ENCODE measurements around the gene CD300A. TPM values are rescaled to one million over a fixed set of nuclear protein-coding genes. Genes with fewer than 3 reads are reported as not detected.

CD300A gene
- total and polyA plus RNA-seq, 2 donors (not counting 3 experiments of a cell fraction or from before 2014, with no cell fraction given): not detected

- CTCF ChIA-PET: no interaction called here
- no peaks in the 10 kb centered on the region for H4K20me1 ChIP-seq (replicated peaks; ENCODE audit: control insufficient read depth, extremely low read depth, insufficient read depth, low read length)
- no peaks in the 10 kb centered on the region for H3K79me2 ChIP-seq (ENCODE audit: control insufficient read depth, insufficient read depth, low read length)
- H3K4me1 ChIP-seq (ENCODE audit: control insufficient read depth, extremely low read depth, insufficient read depth, low read length): no peaks in the 10 kb centered on the region
- H3K27me3 ChIP-seq (ENCODE audit: control insufficient read depth in 2 of 2, insufficient read depth in 2 of 2, low read length in 2 of 2): no peaks in the 10 kb centered on the region
- H3K36me3 ChIP-seq (ENCODE audit: control insufficient read depth in 2 of 2, extremely low read depth in 1 of 2, insufficient read depth in 2 of 2, low read length in 2 of 2): no peaks in the 10 kb centered on the region
- H3K27ac ChIP-seq (ENCODE audit: insufficient read depth, low read depth, low read length): no peak overlapping the region
- dilution Hi-C loops (cut with MboI; ENCODE audit: extremely low pct_ligation_motif_present, low sequenced_read_pairs): no loop called here
- no peaks in the 10 kb centered on the region for H3K9me1 ChIP-seq (replicated peaks; ENCODE audit: control insufficient read depth, extremely low read depth, insufficient read depth, low read length)
- intact Hi-C loops (cut with micrococcal nuclease): no loop called here
- no peak for TF ChIP-seq JUN (IDR thresholded peaks at IDR 0.05; ENCODE audit: borderline replicate concordance, insufficient read depth, insufficient read length, low read depth)
- no peak for TF ChIP-seq POLR2AphosphoS5 (IDR thresholded peaks at IDR 0.05; ENCODE audit: insufficient read depth, low read depth, low read length)
- no peak for TF ChIP-seq POLR2A (IDR thresholded peaks at IDR 0.05; ENCODE audit: low read depth, low read length)
- TF ChIP-seq FOS (IDR thresholded peaks at IDR 0.05; ENCODE audit: borderline replicate concordance, insufficient read depth, low read length): no peak
- TF ChIP-seq, protein P1, sequence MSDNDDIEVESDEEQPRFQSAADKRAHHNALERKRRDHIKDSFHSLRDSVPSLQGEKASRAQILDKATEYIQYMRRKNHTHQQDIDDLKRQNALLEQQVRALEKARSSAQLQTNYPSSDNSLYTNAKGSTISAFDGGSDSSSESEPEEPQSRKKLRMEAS (IDR thresholded peaks at IDR 0.05; ENCODE audit: insufficient read depth, insufficient read length): no peak
- no peak for TF ChIP-seq CTCF (IDR thresholded peaks at IDR 0.05; ENCODE audit: extremely low read depth in 1 of 2, insufficient read depth in 1 of 2, low read depth in 1 of 2, low read length in 2 of 2)
- TF ChIP-seq EZH2 (IDR thresholded peaks at IDR 0.05; ENCODE audit: borderline replicate concordance, low read depth, low read length, severe bottlenecking): no peak
- no peak for TF ChIP-seq GATA2 (IDR thresholded peaks at IDR 0.05; ENCODE audit: insufficient read depth, insufficient read length, low read depth, low read length)
- TF ChIP-seq MYC (IDR thresholded peaks at IDR 0.05; ENCODE audit: low read depth, low read length): no peak
- no peak overlapping the region for H2AFZ ChIP-seq (ENCODE audit: low read depth, low read length)
- no peak overlapping the region for H3K9ac ChIP-seq (replicated peaks; ENCODE audit: extremely low read depth, insufficient read depth, low read length)
- BruUV-seq (replicated peaks): no TSS peak
- POLR2A ChIA-PET: no interaction called here
- H3K4me3 ChIP-seq (replicated peaks in 1 of 3; ENCODE audit: insufficient read depth in 1 of 3, low read depth in 1 of 3, low read length in 3 of 3): no peak overlapping the region
- H3K9me3 ChIP-seq (replicated peaks; ENCODE audit: control insufficient read depth, insufficient read depth, low read length): peaks cover 2% of the 10 kb centered on the region
- DNase-seq (ENCODE audit: low read depth, low spot score): no peak
- FAIRE-seq: no peak
- no peak overlapping the region for H3K4me2 ChIP-seq (ENCODE audit: insufficient read depth, low read length)
Observed at GRCh38 chr17:74521701-74522201, 55.3 kb downstream of the CD300A start.

Measured in endothelial cell of umbilical vein (primary cell).